HG03108 (cell line): ENCODE measurements around the gene SLC25A51.
"Not testable (repeated sequence)": the region's sequence is repeated elsewhere in the genome, so short reads cannot be mapped to it uniquely, and the experiment has no call there.

ENCODE experiments used
- ATAC-seq: cut with Tn5 transposase; IDR thresholded peaks from one replicate; pipeline ENCODE4 v1.9.1; 2021; ENCODE audit warnings: moderate library complexity; ENCODE audit not compliant: unreplicated experiment

SLC25A51 gene

DNA sequence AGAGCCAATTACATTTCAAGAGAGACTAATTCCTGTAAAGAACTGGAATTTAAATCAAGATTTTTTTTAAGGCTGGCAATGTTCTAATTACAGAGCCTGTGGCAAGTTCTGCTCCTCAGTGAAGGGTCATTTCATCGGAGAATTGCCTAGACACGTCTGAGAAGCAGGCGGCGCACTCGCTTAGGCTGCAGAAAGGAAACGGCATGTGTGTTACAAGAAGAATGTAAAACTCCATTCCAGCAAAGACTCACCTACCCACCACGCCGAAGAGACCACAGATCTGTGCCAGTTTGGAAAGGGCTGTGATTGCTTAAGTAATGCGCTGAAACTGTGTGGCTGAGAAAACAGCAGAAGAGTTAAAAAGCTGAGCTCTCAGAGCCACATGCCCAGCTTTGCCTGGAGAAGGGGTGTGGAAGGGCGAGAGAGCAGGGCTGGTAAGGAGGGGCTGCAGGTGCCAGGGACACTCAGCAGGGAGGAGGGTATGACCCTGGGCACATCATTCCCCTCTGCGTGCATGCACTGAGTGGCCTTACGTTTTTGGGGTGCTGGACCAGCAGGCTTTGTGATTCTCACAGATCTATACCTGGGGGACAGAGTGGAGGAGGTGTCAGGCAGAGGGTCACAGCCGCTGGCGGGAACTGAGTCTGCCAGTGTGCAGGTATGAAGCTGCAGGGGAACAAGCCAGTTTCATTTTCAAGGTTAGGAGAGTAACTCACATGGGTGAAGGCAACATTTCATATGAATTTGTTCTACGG, 17.8 kb upstream of the SLC25A51 start:
- ATAC-seq = no peak

DNA sequence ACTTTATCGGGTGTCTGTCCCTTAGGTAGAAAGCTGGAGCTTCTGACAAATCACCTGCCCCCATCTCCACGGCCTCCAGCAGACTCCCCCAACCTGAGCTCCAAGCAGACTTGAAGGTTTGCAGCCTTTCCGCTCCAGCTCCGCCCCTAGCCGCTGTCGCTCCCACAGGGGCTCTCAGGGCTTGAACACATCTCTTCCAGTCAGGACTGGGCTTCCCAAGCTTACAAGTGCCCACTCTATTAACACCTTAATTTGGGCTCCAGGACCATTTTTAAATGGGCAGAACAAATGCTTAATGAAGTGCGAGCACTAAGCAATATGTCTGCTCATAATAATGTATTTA, 17.2 kb upstream of the SLC25A51 start:
- ATAC-seq = no peak

DNA sequence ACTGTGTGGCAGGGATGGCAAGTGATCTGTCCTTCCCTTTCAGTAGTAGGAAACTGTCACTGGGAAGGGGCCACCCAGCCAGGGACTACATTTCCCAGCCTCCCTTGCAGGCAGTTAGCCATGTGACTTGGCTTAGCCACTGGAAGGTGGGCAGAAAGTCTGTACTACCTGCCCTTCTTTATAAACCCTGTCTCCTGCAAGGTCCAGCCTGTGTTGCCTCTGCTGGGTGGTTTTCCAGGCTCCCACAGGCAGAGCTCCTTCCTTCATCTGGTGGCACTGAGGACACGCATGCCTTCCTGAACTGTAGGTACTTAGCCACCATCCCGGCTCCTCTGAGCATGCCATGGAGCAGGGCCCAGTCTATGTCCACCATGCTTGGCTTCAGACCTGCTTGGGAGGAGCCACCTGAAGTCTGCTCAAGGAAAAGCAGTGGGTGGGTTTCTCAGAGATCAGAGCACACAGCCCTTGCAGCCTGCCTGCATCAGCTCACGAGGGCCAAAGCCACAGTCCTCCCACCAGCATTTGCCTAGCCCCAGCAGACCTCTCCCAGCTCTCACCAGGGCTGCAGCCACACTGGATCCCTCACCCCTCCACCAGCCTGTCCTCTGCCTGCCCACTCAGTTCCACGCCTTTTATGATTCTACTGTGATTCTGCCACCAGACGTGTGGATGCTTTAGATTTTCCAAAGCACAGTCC, 16.7 kb upstream of the SLC25A51 start:
- ATAC-seq = no peak

DNA sequence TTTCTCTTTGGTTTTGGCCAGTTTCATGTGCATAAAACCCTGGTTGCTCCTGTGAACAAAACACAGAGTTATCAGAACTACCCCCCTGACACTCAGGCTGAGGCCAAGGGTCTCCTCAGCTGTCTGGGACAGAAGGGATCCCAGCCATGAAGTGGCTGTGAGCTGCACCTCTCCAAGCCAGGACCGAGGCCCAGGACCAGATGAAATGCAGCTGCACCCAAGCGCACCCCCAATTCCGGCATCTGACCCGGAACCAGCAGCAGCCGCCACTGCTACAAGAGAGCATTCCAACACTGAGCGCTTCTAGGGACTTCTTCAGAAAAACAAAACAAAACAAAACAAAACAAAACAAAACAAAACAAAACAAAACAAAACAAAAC, 16.0 kb upstream of the SLC25A51 start:
- no peak for ATAC-seq

DNA sequence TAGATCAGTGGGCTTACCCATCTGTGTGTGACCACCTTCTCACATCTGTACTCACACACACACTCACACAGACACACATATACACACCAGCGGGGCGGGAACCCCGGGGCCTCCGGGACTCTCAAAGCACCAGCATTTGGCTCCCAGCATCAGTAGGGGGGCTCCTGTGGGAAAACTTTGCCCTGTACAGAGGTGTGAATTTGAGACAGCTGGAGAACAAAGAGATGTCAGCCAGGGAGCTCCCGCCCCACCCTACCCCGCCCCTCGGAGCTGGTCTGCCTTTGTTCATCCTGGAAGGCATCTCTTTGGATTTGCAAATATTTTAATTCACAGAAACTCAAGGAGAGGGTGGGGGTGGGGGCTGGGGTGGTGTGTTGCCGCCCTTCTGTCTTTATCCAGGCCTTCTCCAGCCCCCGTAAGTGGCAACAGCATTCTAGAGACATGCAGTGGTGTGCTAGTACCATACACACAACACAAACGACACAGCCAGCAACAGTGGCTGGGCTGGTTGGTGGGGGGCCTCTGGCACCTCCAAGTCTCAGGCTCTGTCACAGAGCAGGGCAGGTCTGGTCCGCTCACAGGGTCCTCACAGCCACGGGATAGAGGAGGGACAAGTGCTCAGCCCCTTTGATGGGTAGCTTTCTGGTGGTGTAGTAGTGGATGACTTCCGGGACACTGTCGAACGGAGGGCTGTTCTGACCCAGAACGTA, 15.5 kb upstream of the SLC25A51 start:
- no peak for ATAC-seq

DNA sequence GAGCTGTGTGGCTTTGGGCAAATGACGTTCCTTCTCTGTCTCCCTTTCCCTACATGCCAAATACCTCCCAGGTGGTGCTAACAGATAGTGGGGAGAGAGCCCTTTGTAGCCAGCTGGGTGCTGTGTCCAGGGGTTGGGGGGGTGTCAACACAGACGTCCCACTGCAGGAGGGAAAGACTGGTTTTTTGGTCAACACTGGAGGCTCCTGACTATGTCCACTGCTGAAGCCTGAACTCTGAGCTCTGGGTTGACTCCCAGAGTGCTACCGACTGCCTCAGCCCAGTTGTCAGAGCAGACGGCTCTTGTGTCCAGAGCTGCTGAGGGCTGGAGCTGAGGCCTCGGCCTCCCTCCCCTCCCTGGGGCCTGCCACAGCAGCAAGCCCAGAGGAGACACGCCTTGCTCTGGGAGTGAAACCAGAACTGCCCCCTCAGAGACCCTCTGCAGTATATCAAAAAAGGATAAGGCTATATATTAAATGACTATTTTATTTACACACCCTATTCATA, 14.8 kb upstream of the SLC25A51 start:
- no peak for ATAC-seq

DNA sequence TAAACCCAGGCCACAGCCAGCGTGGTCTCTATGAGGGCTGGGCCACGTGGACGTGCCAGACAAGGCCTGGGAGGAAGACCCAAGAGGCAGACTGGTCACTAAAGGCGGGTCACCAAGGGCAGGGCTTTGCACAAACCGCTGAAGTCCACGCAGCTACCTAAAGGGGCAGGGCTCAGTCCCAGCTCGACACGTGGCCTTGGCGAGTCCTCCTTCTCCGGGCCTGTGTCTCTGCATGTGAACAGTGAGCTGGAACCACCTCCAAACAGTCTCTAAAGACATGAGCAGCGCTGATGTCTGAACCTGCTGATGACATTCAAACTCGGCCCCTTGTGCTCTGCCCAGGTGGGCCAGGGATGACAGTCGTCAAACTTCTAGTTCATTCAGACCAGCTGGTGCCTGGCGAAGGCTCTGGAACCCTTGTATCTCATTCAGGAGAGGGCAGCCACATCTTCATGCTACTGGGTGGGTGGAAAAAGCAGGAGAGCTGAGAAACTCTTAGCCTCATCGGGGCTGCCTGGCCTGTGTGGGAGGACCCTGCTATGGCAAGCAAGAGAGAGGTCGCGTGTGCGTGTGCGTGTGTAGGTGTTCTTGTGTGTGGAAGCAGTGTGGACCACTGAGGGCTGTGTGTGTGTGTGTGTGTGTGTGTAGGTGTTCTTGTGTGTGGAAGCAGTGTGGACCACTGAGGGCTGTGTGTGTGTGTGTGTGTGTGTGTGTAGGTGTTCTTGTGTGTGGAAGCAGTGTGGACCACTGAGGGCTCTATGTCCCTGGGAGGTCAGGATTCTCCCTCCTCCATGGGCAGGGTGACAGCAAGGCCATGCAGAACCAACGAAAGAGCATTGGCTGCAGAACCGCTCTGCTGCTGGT, 14.1 kb upstream of the SLC25A51 start:
- no peak for ATAC-seq

DNA sequence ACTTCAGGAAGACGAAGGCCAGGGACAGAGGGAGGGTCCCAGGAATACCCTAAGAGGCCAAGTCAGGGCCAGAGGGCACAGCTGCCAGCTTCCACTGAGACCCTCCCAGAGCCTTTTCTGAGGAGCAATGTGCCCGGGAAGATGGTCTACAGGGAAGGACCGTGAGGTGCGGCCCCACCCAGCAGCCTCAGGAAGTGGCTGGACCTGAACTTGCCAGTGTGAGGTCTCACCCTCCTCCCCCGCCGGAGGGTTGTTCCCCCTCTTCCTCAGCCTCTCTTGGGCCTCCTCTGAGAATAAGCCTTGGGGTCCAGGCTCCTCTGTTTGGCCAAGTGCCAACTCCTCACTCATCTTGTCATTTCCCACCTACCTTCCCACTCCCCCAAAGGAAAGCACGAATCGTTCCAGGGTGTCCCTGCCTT, 13.4 kb upstream of the SLC25A51 start:
- no peak for ATAC-seq

DNA sequence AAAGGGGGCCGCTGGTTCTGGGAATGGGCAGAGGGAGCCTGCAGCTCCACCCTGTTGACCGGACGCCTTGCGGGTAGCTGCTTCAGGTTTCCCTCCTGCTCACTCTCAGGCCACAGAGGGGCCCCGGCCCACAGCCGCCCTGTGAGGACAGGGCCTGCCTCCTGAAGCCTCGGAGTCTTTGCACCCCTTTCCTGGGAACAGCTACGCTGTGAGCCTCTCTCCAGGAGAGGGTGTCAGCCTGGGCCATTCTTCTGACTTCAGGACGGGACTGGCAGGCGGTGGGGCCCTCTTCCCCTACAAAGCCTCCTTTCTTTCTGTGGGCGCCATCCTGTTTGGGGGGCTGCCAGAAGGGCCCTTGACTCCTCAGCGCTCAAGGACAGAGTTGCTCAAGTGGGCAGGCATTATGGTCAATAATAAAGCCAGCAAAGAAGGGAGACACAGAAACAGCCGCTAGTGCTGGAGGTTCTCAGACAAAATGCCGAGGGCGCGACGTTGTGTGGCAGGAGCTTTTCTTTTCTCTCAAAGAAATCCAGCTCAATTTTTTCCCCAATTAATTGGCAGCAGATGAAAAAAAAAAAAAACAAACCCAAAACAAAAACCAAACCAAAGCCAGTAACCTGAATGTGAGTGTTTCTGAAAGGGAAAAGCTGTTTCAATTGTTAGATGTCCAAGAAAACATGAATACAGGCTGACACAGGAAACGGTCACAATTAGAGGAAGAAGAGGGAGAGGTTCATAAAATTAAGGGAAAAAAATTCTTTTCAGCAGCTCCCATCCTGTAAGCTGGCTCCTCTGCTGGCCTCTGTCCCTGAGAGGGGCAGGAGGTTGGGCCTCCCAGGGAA, 12.8 kb upstream of the SLC25A51 start:
- no peak for ATAC-seq

DNA sequence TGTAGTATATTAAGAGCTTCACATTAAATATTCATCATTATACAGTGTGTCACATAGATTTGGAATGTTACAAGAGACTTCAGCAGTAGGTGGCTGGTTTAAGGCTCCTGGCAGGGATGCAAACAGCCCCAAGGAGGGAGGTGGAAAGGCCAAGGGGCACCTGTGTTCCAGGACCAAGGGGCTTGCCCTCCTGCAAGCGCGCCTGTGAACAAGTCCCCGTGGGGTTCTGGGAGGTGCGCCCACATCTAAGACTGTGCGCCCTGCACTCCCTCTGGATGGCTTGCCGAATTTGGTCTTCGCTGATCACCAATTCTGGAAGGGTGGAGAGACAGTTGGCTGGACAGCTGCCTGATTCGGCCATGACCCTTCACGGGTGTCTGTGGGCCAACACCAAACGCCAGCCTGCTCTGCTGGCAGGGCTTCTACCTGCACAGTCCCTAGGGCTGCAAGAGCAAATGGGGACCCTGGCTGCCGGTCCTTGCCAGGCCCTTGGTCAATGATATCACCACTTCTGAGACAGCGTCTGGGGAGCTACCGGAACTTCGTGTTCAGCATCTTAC, 12.1 kb upstream of the SLC25A51 start:
- ATAC-seq = no peak

DNA sequence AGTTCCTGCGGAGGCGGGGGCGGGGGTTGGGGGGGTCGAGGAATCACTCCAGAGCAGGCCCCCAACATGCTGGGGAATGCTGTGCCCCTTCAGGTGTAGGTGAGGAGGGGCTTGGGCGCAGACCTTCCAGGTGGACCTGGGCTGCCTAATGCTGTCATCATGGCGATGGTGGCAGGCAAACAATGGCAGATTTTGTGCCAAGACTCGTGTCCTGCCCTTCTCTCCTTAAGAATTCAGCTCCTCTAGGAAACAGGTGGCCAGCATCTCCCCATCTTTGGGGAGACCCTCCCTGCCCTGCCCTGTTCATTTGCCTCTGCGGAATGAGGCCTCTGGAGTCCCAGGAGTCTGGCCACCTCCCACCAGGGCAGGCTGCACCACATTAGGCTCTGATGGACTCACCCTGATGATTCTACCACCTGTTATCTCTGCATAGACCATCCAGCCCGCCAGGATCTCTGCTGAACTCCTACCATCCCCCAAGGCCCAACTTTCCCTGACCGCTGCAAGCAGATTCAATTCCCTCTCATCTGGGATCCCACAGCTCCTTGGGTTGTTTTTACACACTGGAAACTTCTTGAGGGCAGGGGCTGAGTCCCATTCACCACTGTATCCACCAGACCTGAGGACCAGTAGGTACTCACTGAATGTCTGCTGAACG, 10.9 kb upstream of the SLC25A51 start:
- no peak for ATAC-seq

DNA sequence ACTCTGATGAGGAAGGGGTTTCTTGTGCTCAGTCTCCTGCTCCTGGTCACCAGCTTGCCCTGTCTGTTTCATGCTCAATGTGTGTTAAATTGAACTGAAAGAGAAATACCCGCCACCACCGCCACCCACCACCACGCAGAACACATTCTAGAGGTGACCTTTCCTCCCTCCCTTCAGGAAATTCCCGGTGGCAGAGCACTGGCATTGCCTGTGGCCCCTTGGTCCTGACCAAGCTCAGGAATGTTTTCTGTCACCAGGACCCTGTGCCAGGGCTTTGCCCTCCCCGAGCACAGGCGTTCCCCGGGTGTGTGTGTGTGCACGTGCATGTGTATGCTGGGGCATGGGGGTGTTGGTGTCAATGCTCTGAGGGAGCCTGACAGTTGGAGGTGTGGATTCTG, 10.2 kb upstream of the SLC25A51 start:
- ATAC-seq = no peak

DNA sequence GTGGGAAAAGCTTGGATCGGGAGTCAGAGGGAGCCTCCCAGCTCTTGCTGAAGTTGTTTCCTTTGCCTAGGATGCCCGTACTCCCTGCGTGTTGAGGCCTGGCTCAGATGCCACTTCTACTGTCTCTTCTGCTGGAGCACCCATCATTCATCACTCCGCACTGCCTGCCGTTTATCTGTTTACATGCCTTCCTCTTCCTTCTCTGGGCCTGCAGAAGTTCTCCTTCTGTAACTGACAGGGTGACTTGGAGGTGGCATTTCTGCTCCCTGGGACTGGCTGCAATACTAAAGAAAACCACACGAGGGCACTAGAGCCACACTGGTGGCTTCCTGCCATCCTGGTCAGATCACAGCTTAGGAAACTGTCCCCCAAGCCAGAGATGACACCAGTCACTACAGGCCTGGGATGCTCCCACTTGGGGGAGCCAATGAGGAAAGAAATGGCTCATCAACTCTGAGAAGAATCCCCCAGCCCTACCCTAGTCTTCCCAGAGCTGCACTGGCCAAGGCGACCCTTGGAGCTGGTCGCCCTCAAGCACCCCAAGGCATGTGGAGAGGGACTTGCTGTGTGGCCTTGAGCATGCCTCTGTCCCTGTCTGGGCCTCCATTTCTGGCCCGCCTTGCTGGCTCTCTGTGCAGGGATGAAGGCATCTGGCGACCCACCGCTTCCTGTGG, 9.7 kb upstream of the SLC25A51 start:
- ATAC-seq = peak; percentile 74

DNA sequence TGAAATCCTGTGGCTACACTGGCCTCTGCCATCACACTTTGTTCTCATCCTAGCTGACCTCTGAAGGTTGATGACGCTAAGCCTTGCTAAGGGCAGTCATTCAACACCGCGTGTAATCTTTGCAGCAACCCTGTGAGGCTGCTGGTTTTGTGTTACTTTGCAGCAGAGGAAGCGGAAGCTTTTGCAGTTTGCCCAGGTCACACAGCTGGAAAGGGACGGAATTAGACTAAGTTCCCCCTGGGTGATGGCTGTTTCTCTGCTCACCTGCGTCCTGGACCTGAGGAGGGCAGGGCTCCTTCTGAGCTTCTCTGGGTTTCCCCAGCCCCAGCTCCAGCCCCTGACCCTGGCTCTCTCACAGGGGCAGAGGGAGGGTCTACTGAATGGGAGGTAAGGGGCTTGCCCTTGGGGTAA, 7.3 kb upstream of the SLC25A51 start:
- no peak for ATAC-seq

DNA sequence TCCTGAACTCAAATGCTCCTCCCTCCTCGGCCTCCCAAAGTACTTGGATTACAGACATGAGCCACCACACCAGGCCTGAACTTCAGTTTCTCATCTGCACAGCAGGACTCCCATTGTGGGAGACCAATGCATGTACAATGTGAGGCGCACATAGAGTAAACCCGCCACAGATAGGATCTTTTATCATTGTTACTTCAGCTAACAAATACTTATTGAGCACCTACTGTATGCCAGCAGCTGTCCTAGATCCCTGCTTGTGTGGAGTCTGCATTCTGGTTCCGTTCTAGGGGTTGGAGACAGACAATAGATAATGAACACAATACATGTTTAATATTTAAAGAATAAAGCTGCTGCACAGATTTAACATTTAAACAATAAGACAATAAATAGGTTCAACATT, 6.3 kb upstream of the SLC25A51 start:
- no peak for ATAC-seq

DNA sequence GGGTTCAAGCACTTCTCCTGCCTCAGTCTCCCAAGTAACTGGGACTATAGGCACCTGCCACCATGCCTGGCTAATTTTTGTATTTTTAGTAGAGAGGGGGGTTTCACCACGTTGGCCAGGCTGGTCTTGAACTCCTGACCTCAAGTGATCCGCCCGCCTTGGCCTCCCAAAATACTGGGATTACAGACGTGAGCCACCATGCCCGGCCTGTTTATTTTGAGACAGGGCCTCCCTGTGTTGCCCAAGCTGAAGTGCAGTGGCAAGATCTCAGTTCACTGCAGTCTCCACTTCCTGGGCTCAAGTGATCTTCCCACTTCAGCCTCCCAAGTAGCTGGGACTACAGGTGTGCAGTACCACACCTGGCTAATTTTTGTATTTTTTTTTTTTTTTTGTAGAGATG, 5.9 kb upstream of the SLC25A51 start:
- ATAC-seq = not testable (repeated sequence)

DNA sequence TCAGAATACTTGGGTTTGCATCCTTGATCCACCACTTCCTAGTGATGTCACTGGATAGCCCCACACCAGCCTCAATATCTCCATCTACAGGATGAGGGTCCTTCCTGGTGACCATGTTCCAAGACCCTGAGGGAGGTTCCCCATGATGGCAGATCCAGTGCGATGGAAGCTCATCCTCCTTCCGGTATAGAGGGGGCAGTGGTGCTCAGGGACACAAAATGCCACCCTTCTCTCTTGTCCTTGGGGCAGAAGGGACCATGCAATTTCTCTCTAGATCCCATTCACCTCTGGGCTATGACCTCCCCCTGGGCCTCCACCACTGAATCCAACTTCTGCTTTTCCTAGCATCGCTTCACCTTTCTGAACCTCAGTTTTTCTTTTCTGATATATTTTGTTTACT, 5.4 kb upstream of the SLC25A51 start:
- ATAC-seq = no peak

DNA sequence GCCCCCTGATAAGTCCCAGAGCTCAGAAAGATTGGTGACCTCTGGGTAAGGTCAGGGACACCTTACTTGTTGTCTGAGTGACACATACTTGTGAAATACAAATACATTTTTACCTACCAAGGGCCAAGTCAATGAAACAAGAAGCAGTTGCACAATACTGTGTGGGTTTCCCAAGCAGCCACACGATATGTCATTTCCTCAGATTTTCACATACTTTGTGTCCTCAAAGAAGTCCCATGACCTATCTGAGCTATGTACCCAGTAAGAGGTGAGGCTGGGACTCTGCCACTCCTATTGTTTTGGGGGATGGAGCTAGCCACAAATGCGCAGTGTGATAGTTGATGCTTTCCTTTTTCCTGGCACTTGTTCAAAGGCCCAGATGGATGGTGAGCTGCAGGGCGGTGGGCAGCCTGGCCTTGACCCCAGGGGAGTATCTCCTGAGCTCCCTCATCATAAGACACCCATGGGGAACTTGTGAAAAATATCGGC, 4.8 kb upstream of the SLC25A51 start:
- ATAC-seq = no peak

DNA sequence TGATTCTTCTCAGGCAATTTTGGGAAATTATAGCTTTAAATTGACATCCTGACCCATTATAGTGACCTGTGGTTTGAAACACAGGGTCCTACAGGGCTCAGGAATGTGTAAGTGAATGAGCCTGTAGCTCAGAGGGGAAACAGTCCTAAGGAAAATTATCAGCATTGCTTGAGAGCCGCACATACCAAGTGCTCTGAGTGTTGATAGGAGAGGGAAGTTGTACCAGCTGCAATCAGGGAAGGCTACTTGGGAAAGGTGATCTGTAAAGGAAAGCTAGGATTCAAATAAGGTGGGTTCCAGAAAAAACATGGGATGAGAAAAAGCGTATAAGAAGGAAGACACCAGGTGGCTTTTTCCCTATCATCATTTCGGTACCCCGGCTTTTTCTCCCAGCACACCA, 4.4 kb upstream of the SLC25A51 start:
- ATAC-seq = no peak
